ENCODE data around the gene PTRH1.

PTRH1 gene

GRCh38 chr9:127700594-127701255 lies 14.7 kb downstream of the PTRH1 start:
- no peak overlapping the region for H3K9ac ChIP-seq (ENCODE audit: low read length)
- TF ChIP-seq CTCF (IDR thresholded peaks at IDR 0.05; ENCODE audit: low read length) (no peak), EZH2 (IDR thresholded peaks at IDR 0.05; ENCODE audit: borderline replicate concordance, low read length) (no peak)
- no peaks in the 10 kb centered on the region for H4K20me1 ChIP-seq (ENCODE audit: insufficient read depth, low read length)
- H3K27me3 ChIP-seq (ENCODE audit: insufficient read depth, low read length) = 0 out of 2 replicates have a peak, but pooled peaks cover 4% of the 10 kb centered on the region
- no peaks in the 10 kb centered on the region for H3K9me2 ChIP-seq (ENCODE audit: low read depth, low read length)
- no peaks in the 10 kb centered on the region for H3K9me3 ChIP-seq (ENCODE audit: low read length)
- peaks cover 10% of the 10 kb centered on the region for H3K4me1 ChIP-seq (ENCODE audit: insufficient read depth, low read length, severe bottlenecking)
- no peak overlapping the region for H3K4me2 ChIP-seq (ENCODE audit: low read length)
- H3K79me2 ChIP-seq (ENCODE audit: insufficient read depth, low read length) = no peaks in the 10 kb centered on the region
- no peaks in the 10 kb centered on the region for H3K36me3 ChIP-seq (ENCODE audit: insufficient read depth, low read length)
- no peak overlapping the region for H3K27ac ChIP-seq (ENCODE audit: low read depth, low read length, poor library complexity, severe bottlenecking)
- H3K4me3 ChIP-seq (ENCODE audit: low read depth, low read length, poor library complexity, severe bottlenecking) = no peak overlapping the region
- no peaks in the 10 kb centered on the region; the same call in 1 of the 2 replicates for H3F3A ChIP-seq (ENCODE audit: insufficient read depth, low read length)
- H2AFZ ChIP-seq (ENCODE audit: low read length) = no peak overlapping the region

- Histone ChIP-seq H3K4me3 (ENCODE audit: low read depth, low read length, poor library complexity, severe bottlenecking) (no peak overlapping the region), H3K9me3 (ENCODE audit: low read length) (no peaks in the 10 kb centered on the region), H3K27ac (ENCODE audit: low read depth, low read length, poor library complexity, severe bottlenecking) (no peak overlapping the region), H3K79me2 (ENCODE audit: insufficient read depth, low read length) (no peaks in the 10 kb centered on the region), H4K20me1 (ENCODE audit: insufficient read depth, low read length) (no peaks in the 10 kb centered on the region), H3K4me2 (ENCODE audit: low read length) (no peak overlapping the region), H3K4me1 (ENCODE audit: insufficient read depth, low read length, severe bottlenecking) (peaks cover 10% of the 10 kb centered on the region), H2AFZ (ENCODE audit: low read length) (no peak overlapping the region), H3K9ac (ENCODE audit: low read length) (no peak overlapping the region), H3K27me3 (ENCODE audit: insufficient read depth, low read length) (0 out of 2 replicates have a peak, but pooled peaks cover 2% of the 10 kb centered on the region), H3K36me3 (ENCODE audit: insufficient read depth, low read length) (no peaks in the 10 kb centered on the region), H3K9me2 (ENCODE audit: low read depth, low read length) (no peaks in the 10 kb centered on the region), H3F3A (ENCODE audit: insufficient read depth, low read length) (no peaks in the 10 kb centered on the region; the same call in 1 of the 2 replicates)
- TF ChIP-seq EZH2 (IDR thresholded peaks at IDR 0.05; ENCODE audit: borderline replicate concordance, low read length) = no peak
- no peak for TF ChIP-seq CTCF (IDR thresholded peaks at IDR 0.05; ENCODE audit: low read length)
These were observed 15.3 kb downstream of the PTRH1 start for GRCh38 chr9:127700140-127700539.

DNA sequence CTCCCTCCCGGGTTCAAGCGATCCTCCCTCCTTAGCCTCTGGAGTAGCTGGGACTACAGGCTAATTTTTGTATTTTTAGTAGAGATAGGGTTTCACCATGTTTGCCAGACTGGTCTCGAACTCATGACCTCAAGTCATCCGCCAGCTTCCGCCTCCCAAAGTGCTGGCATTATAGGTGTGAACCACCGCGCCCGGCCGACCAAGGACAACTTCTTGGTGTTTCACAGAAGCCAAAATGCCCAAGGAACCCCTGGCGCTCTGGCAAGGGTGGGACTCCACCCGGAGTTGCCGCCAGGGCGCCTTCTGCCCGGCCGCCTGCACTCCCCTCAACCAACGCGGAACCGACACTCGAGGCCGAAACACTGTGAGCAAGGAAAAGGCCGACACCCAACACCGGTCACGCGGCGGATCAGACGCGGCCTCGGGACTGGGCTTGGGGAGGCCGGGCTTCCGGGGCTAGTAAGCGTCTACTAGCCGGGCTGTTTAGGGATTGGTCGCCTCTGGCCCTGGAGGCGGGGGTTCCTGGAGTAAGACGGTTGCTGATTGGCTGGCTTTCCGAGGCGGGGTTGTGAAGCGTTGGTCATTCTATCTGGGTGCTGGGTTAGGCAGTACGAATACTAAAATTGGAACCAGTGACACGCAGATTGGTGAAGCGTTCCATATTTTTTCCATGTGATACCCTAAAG lies 16.3 kb downstream of the PTRH1 start:
- Histone ChIP-seq H3K9me3 (ENCODE audit: low read length) (no peaks in the 10 kb centered on the region), H2AFZ (ENCODE audit: low read length) (peak overlapping the region; percentile 52; the same call in 1 of the 2 replicates), H3K36me3 (ENCODE audit: insufficient read depth, low read length) (no peaks in the 10 kb centered on the region), H3K9me2 (ENCODE audit: low read depth, low read length) (no peaks in the 10 kb centered on the region), H3K27me3 (ENCODE audit: insufficient read depth, low read length) (no peaks in the 10 kb centered on the region; the same call in 1 of the 2 replicates), H3K4me3 (ENCODE audit: low read depth, low read length, poor library complexity, severe bottlenecking) (peak overlapping the region; percentile 53), H3F3A (ENCODE audit: insufficient read depth, low read length) (no peaks in the 10 kb centered on the region; the same call in 1 of the 2 replicates), H3K79me2 (ENCODE audit: insufficient read depth, low read length) (no peaks in the 10 kb centered on the region), H3K4me1 (ENCODE audit: insufficient read depth, low read length, severe bottlenecking) (peaks cover 10% of the 10 kb centered on the region), H3K27ac (ENCODE audit: low read depth, low read length, poor library complexity, severe bottlenecking) (no peak overlapping the region), H4K20me1 (ENCODE audit: insufficient read depth, low read length) (no peaks in the 10 kb centered on the region), H3K9ac (ENCODE audit: low read length) (peak overlapping the region; percentile 28; the same call in 1 of the 2 replicates), H3K4me2 (ENCODE audit: low read length) (peak overlapping the region; percentile 59)
- TF ChIP-seq CTCF (IDR thresholded peaks at IDR 0.05; ENCODE audit: low read length) (no peak), EZH2 (IDR thresholded peaks at IDR 0.05; ENCODE audit: borderline replicate concordance, low read length) (no peak)

Measured in OCI-LY1 (cell line).